ENCODE measurements around the gene CYP2E1. TPM values are rescaled to one million over a fixed set of nuclear protein-coding genes. Genes with fewer than 3 reads are reported as not detected.

Gene CYP2E1
- 0.06 TPM for polyA plus RNA-seq (2013, experiment 1 of 2)
- 0.06 TPM for polyA plus RNA-seq (2013, experiment 2 of 2)

DNA sequence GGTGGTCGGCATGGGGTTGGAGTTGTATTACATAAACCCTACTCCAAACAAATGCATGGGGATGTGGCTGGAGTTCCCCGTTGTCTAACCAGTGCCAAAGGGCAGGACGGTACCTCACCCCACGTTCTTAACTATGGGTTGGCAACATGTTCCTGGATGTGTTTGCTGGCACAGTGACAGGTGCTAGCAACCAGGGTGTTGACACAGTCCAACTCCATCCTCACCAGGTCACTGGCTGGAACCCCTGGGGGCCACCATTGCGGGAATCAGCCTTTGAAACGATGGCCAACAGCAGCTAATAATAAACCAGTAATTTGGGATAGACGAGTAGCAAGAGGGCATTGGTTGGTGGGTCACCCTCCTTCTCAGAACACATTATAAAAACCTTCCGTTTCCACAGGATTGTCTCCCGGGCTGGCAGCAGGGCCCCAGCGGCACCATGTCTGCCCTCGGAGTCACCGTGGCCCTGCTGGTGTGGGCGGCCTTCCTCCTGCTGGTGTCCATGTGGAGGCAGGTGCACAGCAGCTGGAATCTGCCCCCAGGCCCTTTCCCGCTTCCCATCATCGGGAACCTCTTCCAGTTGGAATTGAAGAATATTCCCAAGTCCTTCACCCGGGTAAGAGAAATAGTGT is at the start of gene CYP2E1:
TSS of gene CYP2E1 (plus strand) at position 407 of the 632 bp plus-strand sequence. CDS start at position 440, 33 bp downstream.
- no peak within 1 kb of the TSS for H3K27ac ChIP-seq (ENCODE audit: low read depth, low read length)
- H3K23ac ChIP-seq (ENCODE audit: low read length) = no peak within 1 kb of the TSS
- no peak within 1 kb of the TSS for H3K4ac ChIP-seq (ENCODE audit: low read depth, low read length)
- H3K36me3 ChIP-seq (ENCODE audit: control insufficient read depth, insufficient read depth, low read length) = no peaks in the 10 kb centered on the region
- H3K27me3 ChIP-seq (ENCODE audit: insufficient read depth, low read length, poor library complexity) = no peaks in the 10 kb centered on the region
- H3K4me2 ChIP-seq (ENCODE audit: low read length) = no peak within 1 kb of the TSS
- no peak within 1 kb of the TSS for H3K18ac ChIP-seq (ENCODE audit: low read length)
- no peak within 1 kb of the TSS for H2BK5ac ChIP-seq (ENCODE audit: low read length)
- no peak within 1 kb of the TSS for H3K9ac ChIP-seq (ENCODE audit: low read length)
- DNase-seq = no peak
- no CpG with 5 or more reads among the region's 16 CpGs for WGBS (ENCODE audit: extremely low coverage, insufficient coverage, low lambda C conversion rate)
- no peak within 1 kb of the TSS for H2BK15ac ChIP-seq (replicated peaks; ENCODE audit: low read depth)
- no peaks in the 10 kb centered on the region for H3K79me2 ChIP-seq (ENCODE audit: control insufficient read depth, insufficient read depth, low read length)
- H4K8ac ChIP-seq (ENCODE audit: low read depth, low read length) = no peak within 1 kb of the TSS
- no peaks in the 10 kb centered on the region for H3K79me1 ChIP-seq (ENCODE audit: low read length)
- H3K56ac ChIP-seq (ENCODE audit: low read length) = no peak within 1 kb of the TSS
- no peaks in the 10 kb centered on the region for H3K4me1 ChIP-seq (ENCODE audit: control insufficient read depth, low read depth, low read length)
- no peak within 1 kb of the TSS for H2AK5ac ChIP-seq (ENCODE audit: low read length)
- H2BK120ac ChIP-seq (ENCODE audit: low read depth, low read length) = no peak within 1 kb of the TSS
- no peak within 1 kb of the TSS for H4K5ac ChIP-seq (ENCODE audit: low read length)
- no peak within 1 kb of the TSS for H3K4me3 ChIP-seq (ENCODE audit: low read length)

GRCh38 chr10:133481086-133481643 is 46.0 kb upstream of the CYP2E1 start:
- Histone ChIP-seq H3K79me1 (ENCODE audit: low read length) (no peaks in the 10 kb centered on the region), H3K4me2 (ENCODE audit: low read length) (no peak overlapping the region), H3K27me3 (ENCODE audit: insufficient read depth, low read length, poor library complexity) (no peaks in the 10 kb centered on the region), H3K79me2 (ENCODE audit: control insufficient read depth, insufficient read depth, low read length) (no peaks in the 10 kb centered on the region), H2AK5ac (ENCODE audit: low read length) (no peak overlapping the region), H3K4me1 (ENCODE audit: control insufficient read depth, low read depth, low read length) (no peaks in the 10 kb centered on the region), H3K4ac (ENCODE audit: low read depth, low read length) (no peak overlapping the region), H3K4me3 (ENCODE audit: low read length) (no peak overlapping the region), H3K18ac (ENCODE audit: low read length) (no peak overlapping the region), H3K36me3 (ENCODE audit: control insufficient read depth, insufficient read depth, low read length) (no peaks in the 10 kb centered on the region), H4K8ac (ENCODE audit: low read depth, low read length) (no peak overlapping the region), H2BK120ac (ENCODE audit: low read depth, low read length) (no peak overlapping the region), H4K5ac (ENCODE audit: low read length) (no peak overlapping the region), H3K23ac (ENCODE audit: low read length) (no peak overlapping the region), H3K27ac (ENCODE audit: low read depth, low read length) (no peak overlapping the region), H2BK5ac (ENCODE audit: low read length) (no peak overlapping the region), H3K9ac (ENCODE audit: low read length) (no peak overlapping the region), H2BK15ac (replicated peaks; ENCODE audit: low read depth) (no peak overlapping the region), H3K56ac (ENCODE audit: low read length) (no peak overlapping the region)
- no CpG with 5 or more reads among the region's 12 CpGs for WGBS (ENCODE audit: extremely low coverage, insufficient coverage, low lambda C conversion rate)
- DNase-seq = no peak

DNA sequence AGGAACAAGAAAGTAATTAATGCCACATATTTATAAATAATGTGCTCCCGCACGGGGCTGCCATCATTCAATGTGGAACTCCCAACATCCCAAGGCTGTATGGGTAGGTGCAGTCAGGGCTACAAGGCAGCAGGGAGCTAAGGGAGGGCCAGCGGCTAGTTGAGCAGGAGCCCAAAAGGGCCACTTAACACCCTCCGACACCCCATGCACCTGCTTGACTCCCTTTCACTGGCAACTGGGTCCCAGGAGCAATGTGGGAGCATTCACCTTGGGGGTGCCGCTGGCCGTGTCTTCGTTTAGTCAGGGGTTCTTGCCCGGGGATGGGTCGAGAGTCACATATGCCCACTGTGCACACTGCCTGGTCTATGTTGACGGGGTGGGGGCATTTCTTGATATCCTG is 45.5 kb upstream of the CYP2E1 start:
- no peak overlapping the region for H2BK15ac ChIP-seq (replicated peaks; ENCODE audit: low read depth)
- H3K4me3 ChIP-seq (ENCODE audit: low read length) = no peak overlapping the region
- no peak overlapping the region for H3K18ac ChIP-seq (ENCODE audit: low read length)
- H3K4me1 ChIP-seq (ENCODE audit: control insufficient read depth, low read depth, low read length) = no peaks in the 10 kb centered on the region
- DNase-seq = no peak
- no peak overlapping the region for H3K4me2 ChIP-seq (ENCODE audit: low read length)
- no peak overlapping the region for H4K5ac ChIP-seq (ENCODE audit: low read length)
- no peak overlapping the region for H2BK120ac ChIP-seq (ENCODE audit: low read depth, low read length)
- H3K79me2 ChIP-seq (ENCODE audit: control insufficient read depth, insufficient read depth, low read length) = no peaks in the 10 kb centered on the region
- no CpG with 5 or more reads among the region's 10 CpGs for WGBS (ENCODE audit: extremely low coverage, insufficient coverage, low lambda C conversion rate)
- H3K79me1 ChIP-seq (ENCODE audit: low read length) = no peaks in the 10 kb centered on the region
- no peak overlapping the region for H3K27ac ChIP-seq (ENCODE audit: low read depth, low read length)
- H3K56ac ChIP-seq (ENCODE audit: low read length) = no peak overlapping the region
- no peaks in the 10 kb centered on the region for H3K36me3 ChIP-seq (ENCODE audit: control insufficient read depth, insufficient read depth, low read length)
- no peak overlapping the region for H4K8ac ChIP-seq (ENCODE audit: low read depth, low read length)
- no peak overlapping the region for H2AK5ac ChIP-seq (ENCODE audit: low read length)
- H3K23ac ChIP-seq (ENCODE audit: low read length) = no peak overlapping the region
- H3K4ac ChIP-seq (ENCODE audit: low read depth, low read length) = no peak overlapping the region
- H3K27me3 ChIP-seq (ENCODE audit: insufficient read depth, low read length, poor library complexity) = no peaks in the 10 kb centered on the region
- no peak overlapping the region for H3K9ac ChIP-seq (ENCODE audit: low read length)
- no peak overlapping the region for H2BK5ac ChIP-seq (ENCODE audit: low read length)

DNA sequence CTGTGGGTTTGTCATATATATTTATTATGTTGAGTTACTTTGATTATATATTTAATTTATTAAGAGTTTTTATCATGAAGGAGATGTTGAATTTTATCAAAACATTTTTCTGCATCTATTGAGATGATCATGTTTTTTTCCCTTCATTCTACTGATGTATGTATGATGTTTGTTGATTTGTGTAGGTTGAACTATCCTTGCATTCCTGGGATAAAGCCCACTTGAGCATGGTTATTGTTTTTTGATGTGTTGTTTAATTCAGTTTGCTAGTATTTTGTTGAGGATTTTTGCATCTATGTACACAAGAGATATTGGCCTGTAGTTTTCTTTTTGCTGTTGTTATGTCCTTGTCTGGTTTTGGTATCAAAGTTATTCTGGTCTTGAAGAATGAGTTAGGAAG is 42.3 kb upstream of the CYP2E1 start:
- H3K79me1 ChIP-seq (ENCODE audit: low read length) = no peaks in the 10 kb centered on the region
- no peak overlapping the region for H3K56ac ChIP-seq (ENCODE audit: low read length)
- H3K27ac ChIP-seq (ENCODE audit: low read depth, low read length) = no peak overlapping the region
- H3K18ac ChIP-seq (ENCODE audit: low read length) = no peak overlapping the region
- H2BK15ac ChIP-seq (replicated peaks; ENCODE audit: low read depth) = no peak overlapping the region
- no peaks in the 10 kb centered on the region for H3K4me1 ChIP-seq (ENCODE audit: control insufficient read depth, low read depth, low read length)
- no peak overlapping the region for H2BK5ac ChIP-seq (ENCODE audit: low read length)
- no peak overlapping the region for H4K8ac ChIP-seq (ENCODE audit: low read depth, low read length)
- H3K36me3 ChIP-seq (ENCODE audit: control insufficient read depth, insufficient read depth, low read length) = no peaks in the 10 kb centered on the region
- no peaks in the 10 kb centered on the region for H3K79me2 ChIP-seq (ENCODE audit: control insufficient read depth, insufficient read depth, low read length)
- H3K4me3 ChIP-seq (ENCODE audit: low read length) = no peak overlapping the region
- no peak overlapping the region for H2BK120ac ChIP-seq (ENCODE audit: low read depth, low read length)
- H2AK5ac ChIP-seq (ENCODE audit: low read length) = no peak overlapping the region
- no peak overlapping the region for H3K9ac ChIP-seq (ENCODE audit: low read length)
- H3K4ac ChIP-seq (ENCODE audit: low read depth, low read length) = no peak overlapping the region
- no peak overlapping the region for H3K4me2 ChIP-seq (ENCODE audit: low read length)
- DNase-seq = no peak
- H3K27me3 ChIP-seq (ENCODE audit: insufficient read depth, low read length, poor library complexity) = no peaks in the 10 kb centered on the region
- H4K5ac ChIP-seq (ENCODE audit: low read length) = no peak overlapping the region
- H3K23ac ChIP-seq (ENCODE audit: low read length) = no peak overlapping the region

GRCh38 chr10:133487085-133487484 is 40.1 kb upstream of the CYP2E1 start:
- DNase-seq = no peak
- H4K5ac ChIP-seq (ENCODE audit: low read length) = no peak overlapping the region
- no peak overlapping the region for H3K4me3 ChIP-seq (ENCODE audit: low read length)

DNA sequence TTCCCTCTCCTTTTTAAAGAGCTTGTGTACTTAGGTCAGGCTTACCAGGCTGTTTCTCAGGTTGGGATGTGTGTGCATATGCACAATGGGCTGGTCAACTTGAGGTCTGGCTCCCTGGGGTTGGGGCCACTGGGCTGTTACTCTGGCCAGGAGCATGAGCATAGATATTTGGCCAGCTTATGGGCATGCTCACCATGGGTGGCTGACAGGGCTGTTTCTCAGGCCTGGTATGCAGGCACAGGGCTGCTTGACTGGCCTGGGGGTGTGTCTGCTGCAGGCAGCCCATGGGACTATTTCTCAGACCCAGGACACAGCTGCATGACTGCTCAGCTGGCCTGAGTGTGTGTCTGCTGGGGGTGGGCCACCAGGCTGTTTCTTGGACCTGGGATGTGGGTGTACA is 38.8 kb upstream of the CYP2E1 start:
- Histone ChIP-seq H3K4me2 (ENCODE audit: low read length) (no peak overlapping the region), H4K8ac (ENCODE audit: low read depth, low read length) (no peak overlapping the region), H3K27ac (ENCODE audit: low read depth, low read length) (no peak overlapping the region), H3K23ac (ENCODE audit: low read length) (no peak overlapping the region), H2BK15ac (replicated peaks; ENCODE audit: low read depth) (no peak overlapping the region), H3K4me1 (ENCODE audit: control insufficient read depth, low read depth, low read length) (no peaks in the 10 kb centered on the region), H2BK5ac (ENCODE audit: low read length) (no peak overlapping the region), H3K36me3 (ENCODE audit: control insufficient read depth, insufficient read depth, low read length) (no peaks in the 10 kb centered on the region), H2AK5ac (ENCODE audit: low read length) (no peak overlapping the region), H2BK120ac (ENCODE audit: low read depth, low read length) (no peak overlapping the region), H4K5ac (ENCODE audit: low read length) (no peak overlapping the region), H3K4ac (ENCODE audit: low read depth, low read length) (no peak overlapping the region), H3K79me1 (ENCODE audit: low read length) (no peaks in the 10 kb centered on the region), H3K9ac (ENCODE audit: low read length) (no peak overlapping the region), H3K4me3 (ENCODE audit: low read length) (no peak overlapping the region), H3K18ac (ENCODE audit: low read length) (no peak overlapping the region), H3K56ac (ENCODE audit: low read length) (no peak overlapping the region), H3K79me2 (ENCODE audit: control insufficient read depth, insufficient read depth, low read length) (no peaks in the 10 kb centered on the region), H3K27me3 (ENCODE audit: insufficient read depth, low read length, poor library complexity) (no peaks in the 10 kb centered on the region)
- DNase-seq = no peak

More at GRCh38 chr10:133487085-133487484, 40.1 kb upstream of the CYP2E1 start:
- Histone ChIP-seq H3K18ac (ENCODE audit: low read length) (no peak overlapping the region), H3K27ac (ENCODE audit: low read depth, low read length) (no peak overlapping the region), H3K36me3 (ENCODE audit: control insufficient read depth, insufficient read depth, low read length) (no peaks in the 10 kb centered on the region), H2BK5ac (ENCODE audit: low read length) (no peak overlapping the region), H3K4me1 (ENCODE audit: control insufficient read depth, low read depth, low read length) (no peaks in the 10 kb centered on the region), H3K4ac (ENCODE audit: low read depth, low read length) (no peak overlapping the region), H2BK15ac (replicated peaks; ENCODE audit: low read depth) (no peak overlapping the region), H3K56ac (ENCODE audit: low read length) (no peak overlapping the region), H3K9ac (ENCODE audit: low read length) (no peak overlapping the region), H3K23ac (ENCODE audit: low read length) (no peak overlapping the region), H2AK5ac (ENCODE audit: low read length) (no peak overlapping the region), H4K8ac (ENCODE audit: low read depth, low read length) (no peak overlapping the region), H3K79me2 (ENCODE audit: control insufficient read depth, insufficient read depth, low read length) (no peaks in the 10 kb centered on the region), H3K79me1 (ENCODE audit: low read length) (no peaks in the 10 kb centered on the region), H2BK120ac (ENCODE audit: low read depth, low read length) (no peak overlapping the region), H3K27me3 (ENCODE audit: insufficient read depth, low read length, poor library complexity) (no peaks in the 10 kb centered on the region), H3K4me2 (ENCODE audit: low read length) (no peak overlapping the region)

Data from mesendoderm (in vitro differentiated cells).